Natural killer cell treated with Interleukin-12 subunit alpha and Interleukin-12 subunit beta and Interleukin-15 and Interleukin-18, amount 100 ng/mL, for 72 hours (primary cell): ENCODE results near the gene RSL24D1. TPM values are rescaled to one million over a fixed set of nuclear protein-coding genes. Genes with fewer than 3 reads are reported as not detected.
"Not testable (repeated sequence)": the region's sequence is repeated elsewhere in the genome, so short reads cannot be mapped to it uniquely, and the experiment has no call there.

Experiments
- ATAC-seq, 2 donors: fragments of 150-1000 bp; cut with Tn5 transposase in 1 of 2; sonication (Bioruptor Pico), chemical (Tn5 transposase) in 1 of 2; 2 replicates each; pipeline ENCODE4 v1.10.0; 2021
- DNase-seq: peaks from one replicate; pipeline ENCODE4 v3.0.0; 2022; ENCODE audit warnings: low spot score
- H3K27ac Mint-ChIP-seq, 2 donors: 1 replicate in 1 of 2; 2 replicates in 1 of 2; pipeline ENCODE4 v1.8.0; 2022; ENCODE audit warnings: mixed read lengths in 2 of 2, mild to moderate bottlenecking in 1 of 2, moderate library complexity in 1 of 2
- H3K27me3 Mint-ChIP-seq, 2 donors: 1 replicate in 1 of 2; 2 replicates in 1 of 2; pipeline ENCODE4 v1.8.0; 2022; ENCODE audit warnings: mixed read lengths in 2 of 2
- H3K36me3 Mint-ChIP-seq: one replicate; pipeline ENCODE4 v1.8.0; 2022; ENCODE audit warnings: mixed read lengths
- H3K4me1 Mint-ChIP-seq, 2 donors: 1 replicate in 1 of 2; 2 replicates in 1 of 2; pipeline ENCODE4 v1.8.0; 2022; ENCODE audit warnings: low read depth in 2 of 2, mixed read lengths in 2 of 2, mild to moderate bottlenecking in 1 of 2
- H3K4me3 Mint-ChIP-seq: one replicate; pipeline ENCODE4 v1.8.0; 2022; ENCODE audit warnings: mixed read lengths
- H3K9me3 Mint-ChIP-seq: 2 replicates; pipeline ENCODE4 v1.8.0; 2022; ENCODE audit warnings: mixed read lengths
- total RNA-seq, 2 donors: library from RNA; stranded (reverse); gene quantifications; one replicate each; pipeline ENCODE4 v1.2.3, GENCODE V29; 2022

RSL24D1 gene
- total RNA-seq, 2 donors from 2014 or later, result 76.0 to 76.1 TPM

GRCh38 chr15:55194256-55194655 lies 2.5 kb downstream of the RSL24D1 start:
- DNase-seq, result no peak
- H3K9me3 Mint-ChIP-seq, result no peaks in the 10 kb centered on the region
- peaks cover 19% of the 10 kb centered on the region for H3K36me3 Mint-ChIP-seq
- no peak for ATAC-seq
- H3K4me3 Mint-ChIP-seq, result no peak overlapping the region
- H3K27me3 Mint-ChIP-seq, result no peaks in the 10 kb centered on the region
- no peak overlapping the region for H3K27ac Mint-ChIP-seq
- H3K4me1 Mint-ChIP-seq, result peaks cover 6 to 10% of the 10 kb centered on the region in 2 donors

GRCh38 chr15:55186331-55186730 lies 10.4 kb downstream of the RSL24D1 start:
- DNase-seq, result no peak
- H3K36me3 Mint-ChIP-seq, result peaks cover 39% of the 10 kb centered on the region
- peaks cover 16 to 17% of the 10 kb centered on the region in 2 donors for H3K4me1 Mint-ChIP-seq
- H3K27me3 Mint-ChIP-seq, result no peaks in the 10 kb centered on the region
- ATAC-seq, result no peak
- H3K9me3 Mint-ChIP-seq, result no peaks in the 10 kb centered on the region
- no peak overlapping the region for H3K4me3 Mint-ChIP-seq
- no peak overlapping the region for H3K27ac Mint-ChIP-seq

DNA sequence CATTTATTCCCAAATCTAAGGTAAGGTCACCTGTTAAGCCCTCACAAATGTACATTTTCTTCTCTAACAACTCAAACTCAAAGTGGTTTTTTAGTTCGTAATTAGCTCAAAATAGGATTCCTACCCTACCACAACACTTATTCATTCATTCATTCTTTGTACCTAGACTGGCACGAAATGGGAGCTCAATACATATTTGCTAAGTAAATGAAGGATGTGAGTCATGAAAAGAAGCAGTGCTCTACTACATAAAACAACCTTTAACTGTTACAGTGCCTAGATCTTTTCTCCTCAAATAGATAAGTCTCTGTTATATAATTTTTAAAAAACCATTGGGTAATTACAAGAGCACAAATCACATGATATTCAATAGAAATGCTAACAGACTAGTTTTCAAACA lies 13.1 kb downstream of the RSL24D1 start:
- no peak for ATAC-seq
- no peak overlapping the region for H3K4me3 Mint-ChIP-seq
- no peaks in the 10 kb centered on the region for H3K27me3 Mint-ChIP-seq
- no peak overlapping the region for H3K27ac Mint-ChIP-seq
- DNase-seq, result no peak
- peaks cover 16 to 17% of the 10 kb centered on the region in 2 donors for H3K4me1 Mint-ChIP-seq
- peaks cover 47% of the 10 kb centered on the region for H3K36me3 Mint-ChIP-seq
- no peaks in the 10 kb centered on the region for H3K9me3 Mint-ChIP-seq

DNA sequence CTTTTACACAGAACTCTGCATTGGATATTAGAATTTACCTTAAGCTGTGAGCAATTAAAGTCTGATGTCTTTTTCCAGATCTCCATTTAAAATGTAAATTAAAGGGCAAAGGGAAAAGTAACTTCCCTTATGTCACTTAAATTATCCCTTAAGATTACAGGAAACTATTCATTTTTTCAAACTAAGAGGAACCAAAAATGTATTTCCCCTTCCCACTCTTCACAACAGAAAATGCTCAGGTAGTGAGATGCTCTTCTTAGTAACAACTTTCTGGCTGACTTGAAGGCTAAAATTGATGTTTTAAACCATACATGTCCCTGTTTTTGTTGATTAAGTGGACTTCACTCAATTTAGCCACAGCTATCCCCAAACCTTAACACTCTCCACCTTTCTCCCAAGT lies 17.6 kb downstream of the RSL24D1 start:
- no peak for DNase-seq
- H3K4me1 Mint-ChIP-seq, result peaks cover 3 to 4% of the 10 kb centered on the region in 2 donors
- no peak overlapping the region for H3K4me3 Mint-ChIP-seq
- no peak overlapping the region for H3K27ac Mint-ChIP-seq
- no peak for ATAC-seq
- no peaks in the 10 kb centered on the region for H3K27me3 Mint-ChIP-seq
- H3K9me3 Mint-ChIP-seq, result no peaks in the 10 kb centered on the region
- H3K36me3 Mint-ChIP-seq, result peaks cover 30% of the 10 kb centered on the region

DNA sequence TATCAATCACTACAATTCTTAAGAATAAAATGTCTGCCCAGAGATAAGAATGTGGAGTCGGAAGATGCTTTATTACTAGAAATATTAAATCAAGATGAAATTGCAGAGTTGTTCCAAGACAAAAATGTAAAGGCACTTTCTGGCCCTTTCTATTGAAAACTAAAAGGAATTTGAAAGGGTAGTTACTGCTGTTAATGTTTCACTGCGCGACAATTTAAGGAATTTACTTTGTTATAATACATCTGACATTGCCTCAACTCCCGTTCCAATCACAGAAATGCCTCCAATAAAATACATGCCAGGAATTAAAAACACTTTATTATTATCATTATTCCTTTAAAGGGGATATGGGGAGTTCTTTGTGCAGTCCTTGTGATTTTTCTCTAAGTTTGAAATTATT lies 26.4 kb downstream of the RSL24D1 start:
- ATAC-seq, result no peak
- H3K4me1 Mint-ChIP-seq, result no peaks in the 10 kb centered on the region
- no peaks in the 10 kb centered on the region for H3K27me3 Mint-ChIP-seq
- H3K27ac Mint-ChIP-seq, result no peak overlapping the region
- no peaks in the 10 kb centered on the region for H3K9me3 Mint-ChIP-seq
- H3K36me3 Mint-ChIP-seq, result no peaks in the 10 kb centered on the region
- no peak for DNase-seq
- no peak overlapping the region for H3K4me3 Mint-ChIP-seq

GRCh38 chr15:55168350-55168974 lies 28.3 kb downstream of the RSL24D1 start:
- no peak overlapping the region for H3K27ac Mint-ChIP-seq

DNA sequence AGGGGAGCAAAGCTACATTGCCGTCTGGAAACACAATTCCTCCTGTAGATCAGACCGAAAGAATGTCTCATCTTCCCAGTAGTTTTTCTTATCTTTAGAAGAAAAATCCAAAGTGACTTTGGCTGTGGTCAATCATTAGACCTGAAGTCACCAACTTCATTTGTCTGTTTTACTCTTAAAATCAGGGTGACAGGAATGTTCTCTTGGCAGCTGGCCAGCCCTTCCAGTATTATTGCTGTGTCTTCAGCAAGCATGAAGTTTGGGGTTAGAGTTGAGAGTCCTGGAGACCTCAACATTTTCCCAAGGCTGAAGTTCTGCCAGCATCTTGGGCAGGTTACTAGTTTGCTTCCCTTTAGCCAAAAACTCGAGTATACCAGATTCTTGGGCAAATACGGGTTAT lies 32.5 kb downstream of the RSL24D1 start:
- H3K4me3 Mint-ChIP-seq, result no peak overlapping the region
- no peaks in the 10 kb centered on the region for H3K36me3 Mint-ChIP-seq
- no peak overlapping the region for H3K27ac Mint-ChIP-seq
- no peaks in the 10 kb centered on the region for H3K9me3 Mint-ChIP-seq
- no peak for DNase-seq
- no peak for ATAC-seq
- H3K4me1 Mint-ChIP-seq, result no peaks in the 10 kb centered on the region
- H3K27me3 Mint-ChIP-seq, result peaks cover 1 to 3% of the 10 kb centered on the region in 2 donors

More at GRCh38 chr15:55168350-55168974, 28.3 kb downstream of the RSL24D1 start:
- Mint-ChIP-seq H3K4me1 (no peaks in the 10 kb centered on the region), H3K27me3 (no peaks in the 10 kb centered on the region), H3K4me3 (no peak overlapping the region), H3K36me3 (no peaks in the 10 kb centered on the region), H3K9me3 (no peaks in the 10 kb centered on the region)
- peak in 1 of 2 donors; percentile 65 for ATAC-seq
- peak; percentile 64 for DNase-seq

- ATAC-seq (peak in 1 of 2 donors; percentile 52), DNase-seq (no peak)
- no peaks in the 10 kb centered on the region for H3K9me3 Mint-ChIP-seq
- peaks cover 3 to 15% of the 10 kb centered on the region in 2 donors for H3K27me3 Mint-ChIP-seq
- H3K4me1 Mint-ChIP-seq, result no peaks in the 10 kb centered on the region
- H3K27ac Mint-ChIP-seq, result no peak overlapping the region
- no peak overlapping the region for H3K4me3 Mint-ChIP-seq
- H3K36me3 Mint-ChIP-seq, result no peaks in the 10 kb centered on the region
Observed at GRCh38 chr15:55151631-55152030, 45.1 kb downstream of the RSL24D1 start.

GRCh38 chr15:55143132-55143531 lies 53.6 kb downstream of the RSL24D1 start:
- not testable (repeated sequence) for H3K27ac Mint-ChIP-seq, DNase-seq, H3K4me3 Mint-ChIP-seq, H3K4me1 Mint-ChIP-seq, ATAC-seq
- Mint-ChIP-seq H3K9me3 (peaks cover 20% of the 10 kb centered on the region), H3K27me3 (peaks cover 12 to 34% of the 10 kb centered on the region in 2 donors), H3K36me3 (peaks cover 17% of the 10 kb centered on the region)

DNA sequence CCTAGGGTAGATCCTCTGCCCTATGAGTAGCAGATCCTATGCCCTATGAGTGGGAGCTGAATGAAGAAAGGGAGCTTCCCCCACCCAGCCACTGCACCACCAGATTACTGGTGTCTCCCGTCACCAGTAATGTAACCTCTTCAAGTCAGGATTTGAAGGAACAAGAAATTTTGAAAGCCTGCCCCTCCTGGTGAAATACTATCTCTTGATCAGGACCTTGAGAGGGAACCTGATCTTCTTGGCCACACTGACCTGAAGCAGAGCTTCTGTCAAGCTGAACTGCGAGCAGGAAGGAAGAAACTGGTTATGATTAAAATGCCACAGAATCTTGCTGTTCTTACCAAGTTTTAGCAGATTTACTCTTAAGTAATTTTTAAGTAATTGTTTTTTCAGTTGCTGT lies 62.8 kb downstream of the RSL24D1 start:
- no peak for ATAC-seq
- DNase-seq, result no peak
- Mint-ChIP-seq H3K4me3 (no peak overlapping the region), H3K9me3 (peaks cover 24% of the 10 kb centered on the region), H3K36me3 (peaks cover 23% of the 10 kb centered on the region), H3K4me1 (no peaks in the 10 kb centered on the region), H3K27me3 (peaks cover 13 to 52% of the 10 kb centered on the region in 2 donors), H3K27ac (no peak overlapping the region)

- Mint-ChIP-seq H3K4me1 (no peaks in the 10 kb centered on the region), H3K27ac (no peak overlapping the region), H3K27me3 (peaks cover 13 to 42% of the 10 kb centered on the region in 2 donors), H3K36me3 (peaks cover 23% of the 10 kb centered on the region), H3K9me3 (peaks cover 16% of the 10 kb centered on the region), H3K4me3 (no peak overlapping the region)
- DNase-seq, result no peak
- ATAC-seq, result no peak
Observed at GRCh38 chr15:55132672-55133071, 64.1 kb downstream of the RSL24D1 start.

Other genes starting within 250 kb of the RSL24D1 start
- gene RAB27A, start 92.9 kb upstream of the RSL24D1 start, total RNA-seq, result 100 to 1,000 TPM; 136 to 243 TPM
- 10 to 100 TPM; 13.2 to 13.3 TPM for gene PIGBOS1, start 122.2 kb upstream of the RSL24D1 start, total RNA-seq
- gene PIGB, start 122.3 kb upstream of the RSL24D1 start, total RNA-seq, result 10 to 100 TPM; 18.4 to 27.5 TPM
- 10 to 100 TPM; 22.5 to 36.9 TPM for gene CCPG1, start 211.4 kb upstream of the RSL24D1 start, total RNA-seq
- gene PIERCE2, start 211.6 kb upstream of the RSL24D1 start, total RNA-seq, result not detected